K562 (cell line): ENCODE measurements around the gene SPRR3.

Source experiments
- ARID4B ChIP-seq: sonication (generic); formaldehyde crosslinking; IDR thresholded peaks from 2 replicates; pipeline ENCODE4 v1.8.0; 2022; ENCODE audit warnings: mild to moderate bottlenecking, missing genetic modification reagents
- EP300 ChIP-seq: IDR thresholded peaks from 2 replicates; pipeline ENCODE4 v1.6.1; 2012; ENCODE audit warnings: low read length, improper control_type of control experiment
- GABPA ChIP-seq: fragments of 200-800 bp; sonication (Bioruptor generic); conservative IDR thresholded peaks from 2 replicates; pipeline ENCODE4 v1.6.1; 2016; ENCODE audit warnings: low read depth, missing genetic modification characterization, missing compliant biosample characterization
- HOMEZ ChIP-seq: fragments of 250-450 bp; sonication (Bioruptor Pico); IDR thresholded peaks from 2 replicates; pipeline ENCODE4 v1.4.0; 2020; ENCODE audit warnings: mild to moderate bottlenecking, moderate library complexity
- NR2C1 ChIP-seq, 2 experiments: fragments of 450-650 bp; IDR thresholded peaks; 2 replicates each; pipeline ENCODE4 v1.6.1; 2017; ENCODE audit warnings: mild to moderate bottlenecking in 2 of 2, antibody characterized with exemption in 1 of 2, inconsistent platforms in 1 of 2, missing compliant biosample characterization in 1 of 2, missing genetic modification characterization in 1 of 2
- SRF ChIP-seq, 2 experiments: fragments of 250-450, 450-650 bp in 1 of 2; sonication (Bioruptor Pico) in 1 of 2; sonication (generic) in 1 of 2; formaldehyde crosslinking; IDR thresholded peaks; 2 replicates each; pipeline versions ENCODE4 v1.5.0 to v1.5.1; 2020 to 2022; ENCODE audit warnings: mild to moderate bottlenecking in 1 of 2, missing genetic modification reagents in 1 of 2
- ZBTB26 ChIP-seq: fragments of 450-650 bp; formaldehyde crosslinking; IDR thresholded peaks from 2 replicates; pipeline ENCODE4 v1.4.0; 2022; ENCODE audit warnings: missing genetic modification characterization
- ZNF253 ChIP-seq: fragments of 250-450 bp; sonication (Bioruptor Pico); conservative IDR thresholded peaks from 2 replicates; pipeline ENCODE4 v1.6.1; 2021; ENCODE audit warnings: mild to moderate bottlenecking
- ZNF354B ChIP-seq: fragments of 250-450 bp; sonication (Bioruptor Pico); IDR thresholded peaks from 2 replicates; pipeline ENCODE4 v1.4.0; 2020

- TF ChIP-seq GABPA (tag) = no peak
- TF ChIP-seq ZBTB26 (CRISPR knock-in tag) = no peak
- TF ChIP-seq HOMEZ (CRISPR knock-in tag) = no peak
- no peak for TF ChIP-seq EP300
- no peak for TF ChIP-seq NR2C1 (IDR thresholded peaks at IDR 0.05)
- TF ChIP-seq NR2C1 (tag; IDR thresholded peaks at IDR 0.05) = no peak
- no peak for TF ChIP-seq SRF (CRISPR knock-in tag; IDR thresholded peaks at IDR 0.05)
- TF ChIP-seq ZNF354B = no peak
- TF ChIP-seq ZNF253 (CRISPR knock-in tag) = no peak
- TF ChIP-seq ARID4B (CRISPR knock-in tag) = no peak
These were observed 47.7 kb downstream of the SPRR3 start for GRCh38 chr1:153049211-153049610.
